Stromal cell of bone marrow (primary cell): Measurements from ENCODE around the gene AHRR.
"Not testable (repeated sequence)": the region's sequence is repeated elsewhere in the genome, so short reads cannot be mapped to it uniquely, and the experiment has no call there.

ENCODE experiments used
- DNase-seq: peaks from one replicate; pipeline ENCODE4 v3.0.0-alpha.2; 2012; ENCODE audit warnings: low read depth

Gene AHRR

DNA sequence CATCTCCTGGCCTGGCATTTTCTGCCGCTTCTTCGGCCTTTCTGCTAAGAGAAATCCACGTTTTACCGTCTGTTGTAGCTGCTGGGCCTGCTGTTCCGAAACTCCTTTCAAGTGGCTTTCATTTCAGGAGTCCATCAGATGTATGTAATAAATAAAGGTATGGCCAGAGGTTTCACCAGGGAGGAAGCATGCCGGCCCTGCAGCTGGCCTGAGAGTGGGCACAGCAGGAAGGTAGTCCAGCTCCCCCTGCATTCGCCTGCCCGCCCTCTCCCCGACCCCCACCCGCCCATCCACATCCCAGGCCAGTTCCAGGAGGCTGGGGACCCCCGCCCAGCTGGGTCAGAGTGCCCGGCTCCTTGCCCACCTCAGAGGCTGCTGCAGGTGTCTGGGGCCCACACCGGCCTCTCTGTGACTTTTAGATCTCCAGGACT is 75.0 kb downstream of the AHRR start:
- DNase-seq = no peak

GRCh38 chr5:398141-398474 is 76.6 kb downstream of the AHRR start:
- not testable (repeated sequence) for DNase-seq

DNA sequence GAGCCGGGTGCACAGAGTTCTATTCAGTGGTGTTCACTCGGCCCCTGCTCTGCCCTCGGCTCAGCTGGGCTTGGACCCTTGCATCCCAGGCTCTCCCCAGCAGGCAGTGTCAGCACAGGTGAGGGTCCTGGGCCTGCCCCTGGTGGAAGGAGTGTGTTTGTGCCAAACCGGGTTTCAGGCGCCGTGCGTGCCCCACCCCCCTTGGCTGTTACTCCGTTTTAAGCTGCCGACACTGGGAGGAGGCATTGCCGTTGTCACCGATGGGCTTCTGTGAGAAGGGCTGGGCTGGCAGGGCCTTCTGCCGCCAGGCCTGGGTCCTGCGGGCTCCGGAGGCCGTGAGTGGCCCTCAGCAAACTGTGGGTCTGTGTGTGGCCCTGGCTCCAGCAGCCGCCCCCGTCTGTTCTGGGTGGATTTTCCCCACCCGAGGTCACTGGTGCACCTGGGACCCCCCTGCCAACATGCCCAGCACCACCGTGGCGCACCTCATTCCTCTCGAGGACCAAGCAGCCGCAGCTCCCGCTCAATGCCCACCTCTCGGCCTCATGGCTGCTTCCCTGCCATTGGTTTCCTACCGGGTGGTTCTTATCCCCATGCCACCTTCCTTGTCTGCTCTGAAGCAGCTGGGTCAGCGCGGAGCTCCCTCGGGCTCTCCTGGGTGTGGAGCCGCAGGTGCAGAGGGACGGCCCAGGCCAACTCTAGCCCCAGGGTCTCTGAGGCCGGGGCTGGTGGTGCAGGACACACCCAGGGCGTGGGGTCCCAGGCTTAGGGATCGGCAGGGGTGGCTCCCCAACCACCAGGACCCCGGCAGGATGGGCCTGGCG is 77.2 kb downstream of the AHRR start:
- no peak for DNase-seq

- DNase-seq = peak; percentile 96
These were observed 78.1 kb downstream of the AHRR start for GRCh38 chr5:399296-400281.

GRCh38 chr5:400282-401145 is 79.0 kb downstream of the AHRR start:
- peak; percentile 71 for DNase-seq

- DNase-seq = no peak
These were observed 79.9 kb downstream of the AHRR start for GRCh38 chr5:401146-402034.

- not testable (repeated sequence) for DNase-seq
These were observed 80.7 kb downstream of the AHRR start for GRCh38 chr5:402219-402614.

- no peak for DNase-seq
These were observed 81.3 kb downstream of the AHRR start for GRCh38 chr5:402615-403359.

DNA sequence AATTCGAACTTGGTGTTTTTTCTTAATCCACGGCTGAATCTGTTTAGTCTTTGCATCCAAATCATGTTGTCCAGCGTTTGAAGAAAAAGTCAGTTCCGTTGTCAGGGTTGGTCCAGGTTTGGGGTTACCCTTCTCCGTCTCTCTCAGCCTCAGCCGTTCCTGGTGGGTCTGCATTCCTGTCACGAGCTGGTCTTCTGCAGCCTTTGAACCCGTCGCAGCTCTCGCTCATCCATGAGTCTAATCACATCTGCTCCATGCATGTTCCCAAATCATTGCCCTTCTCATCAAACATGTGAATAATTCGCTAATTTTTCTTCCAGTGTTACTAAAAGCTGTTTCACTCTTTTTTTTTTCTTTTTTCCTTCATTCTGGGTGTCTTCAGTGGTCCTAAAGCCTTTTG is 82.5 kb downstream of the AHRR start:
- DNase-seq = no peak

- DNase-seq = no peak
These were observed 83.2 kb downstream of the AHRR start for GRCh38 chr5:404666-405241.

DNA sequence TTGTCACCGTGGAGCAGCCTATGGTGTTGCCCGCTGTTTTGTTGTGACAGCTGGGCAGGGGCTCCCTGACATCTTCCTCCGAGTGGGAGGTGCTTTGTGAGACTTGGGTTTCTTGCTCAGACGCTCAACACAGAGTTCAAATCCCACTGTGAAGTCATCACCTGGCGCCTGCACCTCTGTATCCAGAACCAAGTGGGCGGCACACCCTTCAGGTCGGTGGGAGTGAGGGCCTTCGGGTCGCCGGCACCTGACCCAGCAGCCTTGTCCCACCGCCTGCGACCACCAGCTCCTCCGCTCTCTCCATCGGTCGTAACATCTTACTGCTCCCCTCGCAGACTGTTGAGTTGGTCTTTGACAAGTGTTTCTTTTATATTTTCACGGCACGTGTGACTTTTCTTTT is 83.9 kb downstream of the AHRR start:
- DNase-seq = no peak

- no peak for DNase-seq
These were observed 84.5 kb downstream of the AHRR start for GRCh38 chr5:406041-406440.

GRCh38 chr5:407051-407450 is 85.5 kb downstream of the AHRR start:
- no peak for DNase-seq

GRCh38 chr5:407801-408268 is 86.3 kb downstream of the AHRR start:
- DNase-seq = no peak

DNA sequence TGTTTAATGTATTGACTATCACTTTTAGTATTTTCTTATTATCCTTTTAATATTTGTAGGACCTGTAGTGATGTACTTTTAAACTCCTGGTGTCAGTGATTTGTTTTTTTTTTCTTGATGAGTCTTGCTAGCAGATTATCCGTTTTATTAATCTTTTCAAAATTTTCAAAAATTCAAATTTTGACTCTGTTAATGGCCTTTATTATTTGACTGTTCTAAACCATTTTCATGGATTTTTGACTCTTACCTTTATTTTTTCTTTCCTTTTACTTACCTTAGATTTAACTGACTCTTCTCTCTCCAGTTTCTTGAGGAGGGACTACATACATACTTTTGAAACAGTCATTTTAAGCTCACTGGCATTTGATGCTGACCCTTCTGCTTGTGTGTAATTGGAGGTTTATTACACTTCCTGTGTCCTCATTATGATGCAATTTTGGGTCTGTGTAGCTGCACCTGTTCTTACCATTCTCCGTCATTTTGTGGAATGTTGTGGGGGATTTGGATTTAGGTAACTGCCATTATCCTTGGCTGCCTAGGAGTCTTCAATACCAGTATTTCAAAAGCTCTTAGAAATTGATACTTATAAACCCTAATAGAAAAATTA is 89.5 kb downstream of the AHRR start:
- no peak for DNase-seq

- DNase-seq = no peak
These were observed 90.2 kb downstream of the AHRR start for GRCh38 chr5:411728-412127.

DNA sequence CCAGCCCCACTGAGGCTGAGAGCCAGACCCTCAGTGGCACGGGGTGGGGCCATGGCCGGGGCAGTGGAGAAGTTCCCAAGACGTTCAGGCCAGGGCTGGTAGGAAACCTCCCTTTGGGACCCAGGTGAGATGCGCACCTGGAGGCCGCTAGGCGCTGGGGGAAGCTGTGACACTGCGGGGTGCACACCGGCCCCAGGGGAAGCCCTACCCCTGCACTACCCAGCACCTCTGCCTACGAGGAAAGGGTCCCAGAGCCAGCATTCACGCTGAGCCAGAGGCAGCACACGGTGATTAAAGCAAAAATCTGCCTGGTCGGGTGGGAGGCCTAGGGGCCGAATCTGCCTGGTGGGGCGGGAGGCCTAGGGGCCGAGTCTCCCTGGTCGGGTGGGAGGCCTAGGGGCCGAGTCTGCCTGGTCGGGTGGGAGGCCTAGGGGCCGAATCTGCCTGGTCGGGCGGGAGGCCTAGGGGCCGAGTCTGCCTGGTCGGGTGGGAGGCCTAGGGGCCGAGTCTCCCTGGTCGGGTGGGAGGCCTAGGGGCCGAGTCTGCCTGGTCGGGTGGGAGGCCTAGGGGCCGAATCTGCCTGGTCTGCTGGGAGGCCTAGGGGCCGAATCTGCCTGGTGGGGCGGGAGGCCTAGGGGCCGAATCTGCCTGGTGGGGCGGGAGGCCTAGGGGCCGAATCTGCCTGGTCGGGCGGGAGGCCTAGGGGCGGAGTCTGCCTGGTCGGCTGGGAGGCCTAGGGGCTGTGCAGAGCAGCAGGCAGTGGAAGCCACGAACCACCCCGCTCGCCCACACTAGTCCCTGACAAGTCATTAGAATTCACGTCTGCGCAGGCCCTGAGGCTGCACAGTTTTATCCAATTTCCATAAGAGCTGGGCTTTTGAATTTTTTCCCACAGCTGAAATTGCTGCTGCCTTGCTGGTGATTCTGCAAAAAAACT is 93.7 kb downstream of the AHRR start:
- not testable (repeated sequence) for DNase-seq

DNA sequence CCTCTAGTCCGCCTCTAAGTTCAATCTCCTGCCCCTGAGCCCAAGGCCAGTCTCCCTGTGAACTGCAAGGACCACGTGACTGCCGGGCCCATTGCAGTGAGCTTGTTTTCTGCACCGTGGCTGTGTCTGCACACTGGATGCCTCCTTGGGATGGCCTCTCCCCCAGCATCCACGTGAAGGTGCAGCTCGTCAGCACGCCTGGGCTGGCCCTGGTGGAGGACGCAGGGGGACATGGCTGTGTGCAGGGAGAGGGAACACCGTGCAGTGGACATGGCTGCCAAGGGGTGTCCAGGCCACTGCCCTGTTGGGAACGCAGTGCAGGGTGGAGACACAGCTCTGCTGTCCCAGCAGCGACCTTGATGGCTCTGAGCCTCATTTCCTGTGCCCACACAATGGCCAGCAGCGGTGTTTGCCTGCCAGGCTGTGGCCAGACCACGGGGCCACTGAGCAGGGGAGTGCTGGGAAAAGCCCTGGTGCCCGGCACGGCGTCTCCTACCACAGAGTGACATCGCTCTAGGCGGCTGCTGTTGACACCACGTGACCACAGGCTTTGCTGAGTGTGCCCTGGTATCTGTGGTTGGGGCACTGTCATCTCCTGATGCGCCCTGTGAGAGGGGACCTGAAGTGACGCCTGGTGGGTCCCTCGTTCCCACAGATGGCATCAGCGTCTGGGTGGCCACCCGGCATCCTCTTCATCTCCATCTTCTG is 94.6 kb downstream of the AHRR start:
- DNase-seq = no peak
